Choroid plexus epithelial cell (primary cell): Measurements from ENCODE around the gene NUP88.

Experiments used
- DNase-seq: peaks from one replicate; pipeline ENCODE4 v3.0.0-alpha.2; 2010; ENCODE audit warnings: low read depth
- H3K4me3 ChIP-seq: 2 replicates; pipeline ENCODE4 v1.5.1; 2011; ENCODE audit warnings: low read depth, mild to moderate bottlenecking, control low read depth, low read length, moderate library complexity
- CTCF ChIP-seq: conservative IDR thresholded peaks from 2 replicates; pipeline ENCODE4 v1.5.1; 2011; ENCODE audit warnings: low read depth, mild to moderate bottlenecking, control low read depth, inconsistent platforms, low read length, moderate library complexity

Gene NUP88

GRCh38 chr17:5344914-5345313 lies 74.5 kb downstream of the NUP88 start:
- no peak overlapping the region for H3K4me3 ChIP-seq
- DNase-seq: no peak
- TF ChIP-seq CTCF: no peak
